Prostate gland (tissue), 2 donors: ENCODE measurements around the gene CNOT6L. TPM values are rescaled to one million over a fixed set of nuclear protein-coding genes. Genes with fewer than 3 reads are reported as not detected.

Source experiments
- DNase-seq: peaks from one replicate; pipeline ENCODE4 v3.0.0-alpha.2; 2019; ENCODE audit warnings: low spot score
- H3K27ac ChIP-seq, 2 donors: fragments of 200-600 bp; sonication (generic); 2 replicates each; pipeline ENCODE4 v1.5.1; 2017 to 2019
- H3K27me3 ChIP-seq: fragments of 200-600 bp; sonication (generic); replicated peaks from 2 replicates; pipeline ENCODE4 v1.5.1; 2019; ENCODE audit not compliant: insufficient read depth
- H3K36me3 ChIP-seq, 2 donors: fragments of 200-600 bp; sonication (generic); 1 replicate in 1 of 2; 2 replicates in 1 of 2; pipeline versions ENCODE4 v1.5.1 to v1.8.1; 2017 to 2019
- H3K4me1 ChIP-seq: fragments of 200-600 bp; sonication (generic); replicated peaks from 2 replicates; pipeline ENCODE4 v1.5.1; 2019
- H3K4me3 ChIP-seq, 2 donors: fragments of 200-600 bp; sonication (generic); 2 replicates each; pipeline ENCODE4 v1.5.1; 2017 to 2019
- H3K9me3 ChIP-seq: fragments of 200-600 bp; sonication (generic); 2 replicates; pipeline ENCODE4 v1.5.1; 2017
- CTCF ChIP-seq, 4 experiments: fragments of 200-600 bp in 2 of 4; fragments of 450-650 bp in 2 of 4; sonication (generic) in 2 of 4; IDR thresholded peaks; 1 replicate in 3 of 4; 2 replicates in 1 of 4; pipeline ENCODE4 v1.5.1; 2016 to 2019; ENCODE audit warnings: antibody characterized with exemption in 4 of 4, mild to moderate bottlenecking in 2 of 4, moderate library complexity in 2 of 4
- POLR2A ChIP-seq: fragments of 450-650 bp; IDR thresholded peaks from one replicate; pipeline ENCODE4 v1.6.1; 2016; ENCODE audit warnings: antibody characterized with exemption, mild to moderate bottlenecking
- POLR2AphosphoS5 ChIP-seq: sonication (generic); formaldehyde crosslinking; IDR thresholded peaks from one replicate; pipeline ENCODE4 v1.6.1; 2017; ENCODE audit warnings: antibody characterized with exemption
- WGBS: methylation state at CpG from one replicate; pipeline ENCODE4 v1.1.5; 2018; 5-methylcytosine and 5-hydroxymethylcytosine counted together
- intact Hi-C: fragments of 100-400 bp; cut with DNase I; formaldehyde crosslinking; loops from one replicate; pipeline ENCODE4 v1.14.2; 2022
- total RNA-seq, 2 donors: library from RNA; depleted of rRNA; stranded (reverse); fragments of >200 nt; gene quantifications; one replicate each; pipeline ENCODE4 v1.1.0, GENCODE V29; 2016

The CNOT6L gene
- total RNA-seq, 2 donors from 2014 or later, result 27.7 to 36.6 TPM

GRCh38 chr4:77805840-77806239 lies 13.3 kb downstream of the CNOT6L start:
- no peak overlapping the region for H3K27ac ChIP-seq
- WGBS, result 89% methylated on average over 8 of the region's 8 CpGs
- DNase-seq, result no peak
- no peaks in the 10 kb centered on the region for H3K9me3 ChIP-seq
- H3K4me3 ChIP-seq, result no peak overlapping the region
- H3K4me1 ChIP-seq, result no peaks in the 10 kb centered on the region
- intact Hi-C loops, result no loop called here
- no peaks in the 10 kb centered on the region for H3K27me3 ChIP-seq
- TF ChIP-seq POLR2AphosphoS5 (no peak), CTCF (IDR thresholded peaks at IDR 0.05) (no peak), POLR2A (no peak)
- no peaks in the 10 kb centered on the region for H3K36me3 ChIP-seq

- H3K9me3 ChIP-seq, result no peaks in the 10 kb centered on the region
- H3K4me3 ChIP-seq, result no peak overlapping the region
- no peaks in the 10 kb centered on the region for H3K27me3 ChIP-seq
- TF ChIP-seq CTCF (IDR thresholded peaks at IDR 0.05) (no peak), POLR2A (no peak), POLR2AphosphoS5 (no peak)
- H3K27ac ChIP-seq, result no peak overlapping the region
- DNase-seq, result no peak
- no peaks in the 10 kb centered on the region for H3K4me1 ChIP-seq
- no peaks in the 10 kb centered on the region for H3K36me3 ChIP-seq
- intact Hi-C loops, result no loop called here
Measured at GRCh38 chr4:77804471-77804870, 14.7 kb downstream of the CNOT6L start.

- no peaks in the 10 kb centered on the region for H3K36me3 ChIP-seq
- intact Hi-C loops, result no loop called here
- TF ChIP-seq POLR2AphosphoS5, result no peak
- TF ChIP-seq POLR2A, result no peak
- TF ChIP-seq CTCF (IDR thresholded peaks at IDR 0.05), result no peak
- no peaks in the 10 kb centered on the region for H3K9me3 ChIP-seq
- H3K27me3 ChIP-seq, result no peaks in the 10 kb centered on the region
- no peaks in the 10 kb centered on the region for H3K4me1 ChIP-seq
- DNase-seq, result no peak
- H3K27ac ChIP-seq, result no peak overlapping the region
- H3K4me3 ChIP-seq, result no peak overlapping the region
Measured at GRCh38 chr4:77802402-77802801, 16.8 kb downstream of the CNOT6L start.

GRCh38 chr4:77801260-77801608 lies 17.9 kb downstream of the CNOT6L start:
- TF ChIP-seq POLR2A (no peak), POLR2AphosphoS5 (no peak), CTCF (IDR thresholded peaks at IDR 0.05) (no peak)
- WGBS, result 45% methylated on average over 1 of the region's 1 CpG
- intact Hi-C loops, result no loop called here
- no peaks in the 10 kb centered on the region for H3K9me3 ChIP-seq
- no peaks in the 10 kb centered on the region for H3K36me3 ChIP-seq
- H3K4me1 ChIP-seq, result no peaks in the 10 kb centered on the region
- no peak for DNase-seq
- no peak overlapping the region for H3K27ac ChIP-seq
- H3K27me3 ChIP-seq, result no peaks in the 10 kb centered on the region
- no peak overlapping the region for H3K4me3 ChIP-seq

- H3K4me3 ChIP-seq, result no peak overlapping the region
- H3K27ac ChIP-seq, result no peak overlapping the region
- TF ChIP-seq CTCF (IDR thresholded peaks at IDR 0.05) (no peak), POLR2AphosphoS5 (no peak), POLR2A (no peak)
- intact Hi-C loops, result no loop called here
- WGBS, result 50% methylated on average over 2 of the region's 2 CpGs
- no peak for DNase-seq
- no peaks in the 10 kb centered on the region for H3K27me3 ChIP-seq
- H3K36me3 ChIP-seq, result no peaks in the 10 kb centered on the region
- no peaks in the 10 kb centered on the region for H3K4me1 ChIP-seq
- H3K9me3 ChIP-seq, result no peaks in the 10 kb centered on the region
Measured at GRCh38 chr4:77800483-77801259, 18.5 kb downstream of the CNOT6L start.
